ENCODE data around the gene CACTIN. TPM values are rescaled to one million over a fixed set of nuclear protein-coding genes. Genes with fewer than 3 reads are reported as not detected.

The CACTIN gene
- total RNA-seq, 1 donor from 2014 or later = 36.6 TPM

- DNase-seq (ENCODE audit: extremely low read depth, low read depth, low spot score) = no peak
Measured at GRCh38 chr19:3613818-3614661, 12.6 kb downstream of the CACTIN start.

GRCh38 chr19:3612901-3613741, 13.5 kb downstream of the CACTIN start:
- DNase-seq (ENCODE audit: extremely low read depth, low read depth, low spot score) = no peak

- no peak for DNase-seq (ENCODE audit: extremely low read depth, low read depth, low spot score)
Measured at GRCh38 chr19:3612330-3612729, 14.3 kb downstream of the CACTIN start.

- no peak for DNase-seq (ENCODE audit: extremely low read depth, low read depth, low spot score)
Measured at GRCh38 chr19:3611841-3612240, 14.7 kb downstream of the CACTIN start.

GRCh38 chr19:3610745-3611717, 15.6 kb downstream of the CACTIN start:
- DNase-seq (ENCODE audit: extremely low read depth, low read depth, low spot score) = no peak

- no peak for DNase-seq (ENCODE audit: extremely low read depth, low read depth, low spot score)
Measured at GRCh38 chr19:3609779-3610719, 16.5 kb downstream of the CACTIN start.

- DNase-seq (ENCODE audit: extremely low read depth, low read depth, low spot score) = no peak
Measured at GRCh38 chr19:3608750-3609322, 17.8 kb downstream of the CACTIN start.

GRCh38 chr19:3608079-3608641, 18.4 kb downstream of the CACTIN start:
- no peak for DNase-seq (ENCODE audit: extremely low read depth, low read depth, low spot score)

GRCh38 chr19:3607303-3608078, 19.1 kb downstream of the CACTIN start:
- no peak for DNase-seq (ENCODE audit: extremely low read depth, low read depth, low spot score)

GRCh38 chr19:3606690-3607289, 19.8 kb downstream of the CACTIN start, which contains the start of gene TBXA2R:
Gene TBXA2R (minus strand): TSS chr19:3606875. CDS start chr19:3600634, 6,241 bp downstream.
- DNase-seq (ENCODE audit: extremely low read depth, low read depth, low spot score) = no peak

- DNase-seq (ENCODE audit: extremely low read depth, low read depth, low spot score) = no peak
Measured at GRCh38 chr19:3606174-3606689, 20.4 kb downstream of the CACTIN start.

GRCh38 chr19:3605770-3606169, 20.8 kb downstream of the CACTIN start:
- no peak for DNase-seq (ENCODE audit: extremely low read depth, low read depth, low spot score)

GRCh38 chr19:3605361-3605760, 21.2 kb downstream of the CACTIN start:
- DNase-seq (ENCODE audit: extremely low read depth, low read depth, low spot score) = no peak

- no peak for DNase-seq (ENCODE audit: extremely low read depth, low read depth, low spot score)
Measured at GRCh38 chr19:3604987-3605343, 21.6 kb downstream of the CACTIN start.

GRCh38 chr19:3604227-3604986, 22.2 kb downstream of the CACTIN start:
- no peak for DNase-seq (ENCODE audit: extremely low read depth, low read depth, low spot score)

- DNase-seq (ENCODE audit: extremely low read depth, low read depth, low spot score) = no peak
Measured at GRCh38 chr19:3603121-3603811, 23.3 kb downstream of the CACTIN start.
